GM19467 (cell line): Measurements from ENCODE around the gene HYAL4.
A peak's percentile ranks its signal among the peaks of the same experiment; 100 is the strongest.
"Not testable (repeated sequence)": the region's sequence is repeated elsewhere in the genome, so short reads cannot be mapped to it uniquely, and the experiment has no call there.

ENCODE experiments used
- ATAC-seq: cut with Tn5 transposase; IDR thresholded peaks from one replicate; pipeline ENCODE4 v1.9.1; 2021; ENCODE audit warnings: mild to moderate bottlenecking, moderate library complexity; ENCODE audit not compliant: unreplicated experiment

Gene HYAL4

DNA sequence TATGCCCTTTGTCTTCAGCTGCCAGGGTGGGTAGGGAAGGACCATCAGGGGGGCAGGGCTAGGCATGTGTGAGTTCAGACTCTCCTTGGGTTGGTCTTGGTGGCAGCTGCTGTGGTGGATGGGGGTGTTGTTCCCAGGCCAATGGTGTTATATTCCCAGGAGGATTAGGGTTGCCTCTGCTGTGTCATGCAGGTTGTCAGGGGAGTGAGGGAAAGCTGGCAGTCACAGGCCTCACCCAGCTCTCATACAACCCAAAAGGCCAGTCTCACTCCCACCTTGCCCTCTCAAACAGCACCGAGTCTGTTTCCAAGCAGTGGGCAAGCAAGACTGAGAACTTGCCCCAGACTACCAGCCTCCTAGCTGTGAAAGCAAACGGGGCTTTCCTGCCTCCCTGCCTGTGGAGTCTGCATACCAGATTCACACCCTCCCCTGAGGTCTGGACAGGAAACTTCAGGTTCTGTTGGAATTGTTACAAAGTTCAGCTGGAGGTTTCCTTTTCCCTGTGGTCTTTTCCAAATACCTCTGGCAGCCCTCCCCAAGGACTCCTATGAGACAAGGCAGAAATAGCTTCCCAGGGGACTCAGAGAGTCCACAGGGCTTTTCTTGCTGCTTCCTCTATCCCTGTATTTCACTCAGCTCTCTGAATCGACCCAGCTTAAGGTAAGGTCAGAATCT, 1.4 kb downstream of the HYAL4 start:
- ATAC-seq = no peak

DNA sequence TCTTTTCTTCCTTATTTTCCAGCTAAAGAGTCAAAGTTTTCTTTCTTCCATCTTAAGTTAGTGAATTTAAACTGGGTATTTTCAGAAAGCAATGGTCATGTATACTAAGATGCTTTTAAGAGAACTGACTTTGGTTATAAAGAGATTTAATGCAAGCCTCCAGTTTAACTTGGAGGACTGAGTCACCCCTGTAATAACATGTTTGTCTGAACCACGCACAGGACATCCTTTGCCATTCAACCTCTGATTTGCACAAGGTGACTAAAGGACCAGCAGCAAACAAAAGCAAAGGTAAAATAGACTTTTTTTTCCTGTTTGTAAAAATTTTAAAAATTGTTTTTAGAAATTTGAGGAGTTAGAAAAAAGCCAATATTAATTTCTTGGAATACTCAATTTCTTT, 2.9 kb downstream of the HYAL4 start:
- ATAC-seq = no peak

DNA sequence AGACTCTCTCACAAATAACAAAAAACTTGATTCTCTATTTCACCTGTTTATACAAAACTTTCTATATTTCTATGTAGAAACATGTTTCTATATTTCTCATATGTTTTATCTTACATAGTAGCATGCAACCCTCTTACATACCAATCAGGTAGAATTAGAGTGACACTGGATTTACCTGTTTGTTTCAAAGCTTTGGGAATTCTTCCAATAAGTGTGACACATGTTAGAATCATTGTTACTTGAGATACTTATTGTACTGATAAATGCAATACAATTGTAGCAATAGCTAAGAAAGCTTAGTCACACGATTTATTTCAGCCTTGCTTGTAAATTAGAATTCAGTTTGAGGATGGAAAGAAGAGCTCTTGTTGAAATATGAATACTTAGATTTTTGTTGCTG, 4.9 kb downstream of the HYAL4 start:
- ATAC-seq = no peak

DNA sequence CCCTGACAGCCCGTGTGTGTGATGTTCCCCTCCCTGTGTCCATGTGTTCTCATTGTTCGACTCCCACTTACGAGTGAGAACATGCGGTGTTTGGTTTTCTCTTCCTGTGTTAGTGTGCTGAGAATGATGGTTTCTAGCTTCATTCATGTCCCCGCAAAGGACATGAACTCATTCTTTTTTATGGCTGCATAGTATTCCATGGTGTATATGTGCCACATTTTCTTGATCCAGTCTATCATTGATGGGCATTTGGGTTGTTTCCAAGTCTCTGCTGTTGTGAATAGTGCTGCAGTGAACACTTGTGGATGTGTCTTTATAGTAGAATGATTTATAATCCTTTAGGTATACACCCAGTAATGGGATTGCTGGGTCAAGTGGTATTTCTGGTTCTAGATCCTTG, 6.4 kb downstream of the HYAL4 start:
- ATAC-seq = not testable (repeated sequence)

DNA sequence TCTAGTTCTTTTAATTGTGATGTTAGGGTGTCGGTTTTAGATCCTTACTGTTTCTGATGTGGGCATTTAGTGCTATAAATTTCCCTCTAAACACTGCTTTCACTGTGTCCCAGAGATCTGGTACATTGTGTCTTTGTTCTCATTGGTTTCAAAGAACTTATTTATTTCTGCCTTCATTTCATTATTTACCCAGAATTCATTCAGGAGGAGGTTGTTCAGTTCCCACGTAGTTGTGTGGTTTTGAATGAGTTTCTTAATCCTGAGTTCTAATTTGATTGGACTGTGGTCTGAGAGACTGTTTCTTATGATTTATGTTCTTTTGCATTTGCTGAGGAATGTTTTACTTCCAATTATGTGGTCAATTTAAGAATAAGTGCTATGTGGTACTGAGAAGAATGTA, 9.3 kb downstream of the HYAL4 start:
- not testable (repeated sequence) for ATAC-seq

DNA sequence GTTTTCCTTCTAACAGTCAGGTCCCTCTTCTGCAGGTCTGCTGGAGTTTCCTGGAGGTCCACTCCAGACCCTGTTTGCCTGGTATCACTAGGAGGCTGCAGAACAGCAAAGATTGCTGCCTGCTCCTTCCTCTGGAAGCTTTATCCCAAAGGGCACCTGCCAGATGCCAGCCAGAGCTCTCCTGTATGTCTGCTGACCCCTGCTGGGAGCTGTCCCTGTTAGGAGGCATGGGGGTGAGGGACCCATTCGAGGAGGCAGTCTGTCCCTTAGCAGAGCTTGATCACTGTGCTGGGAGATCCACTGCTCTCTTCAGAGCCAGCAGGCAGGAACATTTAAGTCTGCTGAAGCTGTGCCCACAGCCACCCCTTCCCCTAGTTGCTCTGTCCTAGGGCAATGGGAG, 11.5 kb downstream of the HYAL4 start:
- not testable (repeated sequence) for ATAC-seq

DNA sequence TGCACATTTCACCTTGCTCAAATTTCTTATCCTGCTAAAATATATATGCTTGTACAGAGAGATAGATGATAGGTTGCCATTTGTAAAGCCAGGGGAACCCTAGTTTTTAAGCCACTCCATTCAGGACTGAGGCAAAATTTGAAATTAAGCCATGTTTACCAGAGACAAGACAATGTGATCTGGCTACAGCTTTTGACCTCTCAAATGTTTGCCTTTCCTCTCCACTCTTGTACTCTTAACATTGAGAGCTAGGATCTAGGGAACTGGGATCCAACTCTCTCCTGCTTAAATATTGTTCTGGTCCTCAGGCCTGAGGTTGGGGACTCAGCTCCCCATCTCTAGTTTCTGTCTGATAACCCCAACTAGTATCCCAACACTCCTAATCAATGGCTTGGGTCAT, 15.9 kb downstream of the HYAL4 start:
- no peak for ATAC-seq

DNA sequence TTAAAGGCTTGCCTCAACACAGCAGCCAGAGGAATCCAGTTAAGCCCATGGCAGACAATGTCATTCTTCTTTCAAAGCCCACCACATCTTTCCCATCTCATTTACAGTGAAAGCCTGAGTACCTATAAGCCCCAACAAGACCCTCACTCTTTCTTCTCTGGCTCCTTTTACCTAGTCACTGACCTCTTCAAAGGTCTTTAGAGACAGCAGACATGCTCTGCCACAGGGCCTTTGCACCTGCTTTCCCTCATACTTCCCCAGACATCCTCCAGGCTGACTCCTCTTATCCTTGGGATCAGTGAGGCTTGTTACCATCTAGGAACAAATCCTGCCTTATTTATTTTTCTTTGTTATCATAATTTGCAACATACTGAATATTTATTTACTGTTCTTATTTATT, 17.8 kb downstream of the HYAL4 start:
- ATAC-seq = no peak

DNA sequence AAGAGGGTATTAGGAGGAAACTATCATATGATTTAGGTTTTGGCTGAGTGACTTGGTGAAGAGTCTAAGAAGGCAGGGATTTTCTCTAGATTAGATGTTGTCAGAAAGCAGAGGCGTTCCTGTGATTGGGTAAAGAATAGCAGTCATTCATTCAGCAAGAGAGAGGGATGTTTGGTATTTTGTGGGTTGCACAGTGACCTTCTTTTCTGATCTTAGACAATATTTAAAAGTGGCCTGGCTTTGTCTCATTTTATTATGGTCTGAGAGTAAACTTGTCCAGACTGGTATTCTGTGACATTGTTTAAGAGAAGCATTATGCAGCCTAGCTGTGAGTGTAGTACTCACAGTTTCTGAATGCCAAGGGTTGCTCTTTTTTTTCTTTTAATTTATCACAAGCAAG, 18.5 kb downstream of the HYAL4 start:
- ATAC-seq = no peak

DNA sequence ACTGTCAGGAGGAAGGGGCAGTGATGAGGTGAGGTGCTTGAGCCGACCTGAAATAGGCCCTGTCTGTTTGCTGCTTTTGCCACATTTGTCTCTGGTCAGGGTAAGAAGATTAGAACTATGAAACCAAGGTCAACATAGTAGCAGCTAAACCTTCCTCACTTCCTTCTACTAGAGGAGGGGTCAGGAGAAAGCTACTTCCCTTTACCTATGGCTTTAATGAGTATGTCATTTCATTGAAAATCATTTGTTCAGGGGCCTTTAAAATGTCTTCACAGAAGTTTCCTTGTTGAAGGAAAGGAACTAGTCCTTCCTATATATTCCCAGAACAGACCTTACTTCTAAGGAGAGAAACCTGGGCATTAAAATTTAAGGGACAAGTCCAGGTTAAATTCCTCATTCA, 19.0 kb downstream of the HYAL4 start:
- no peak for ATAC-seq

DNA sequence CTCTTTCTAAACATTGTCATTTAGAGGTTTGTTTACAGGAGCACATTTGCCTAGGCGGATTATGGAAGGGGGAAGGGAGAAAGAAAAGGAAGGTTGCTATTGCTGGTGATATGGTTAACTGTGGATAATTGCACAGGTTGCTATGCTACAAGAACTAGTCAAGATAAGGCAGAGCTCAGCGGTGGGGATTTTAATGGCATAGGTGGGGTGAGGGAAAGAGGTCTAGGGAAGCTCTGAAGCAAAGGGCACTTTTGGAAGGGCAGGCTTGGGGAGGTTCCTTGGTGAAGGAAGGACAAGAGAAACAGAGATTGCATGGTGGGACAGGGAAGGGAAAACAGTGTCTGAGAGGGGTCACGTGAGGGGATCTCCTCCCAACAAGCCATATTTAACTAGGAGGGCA, 19.5 kb downstream of the HYAL4 start:
- no peak for ATAC-seq

DNA sequence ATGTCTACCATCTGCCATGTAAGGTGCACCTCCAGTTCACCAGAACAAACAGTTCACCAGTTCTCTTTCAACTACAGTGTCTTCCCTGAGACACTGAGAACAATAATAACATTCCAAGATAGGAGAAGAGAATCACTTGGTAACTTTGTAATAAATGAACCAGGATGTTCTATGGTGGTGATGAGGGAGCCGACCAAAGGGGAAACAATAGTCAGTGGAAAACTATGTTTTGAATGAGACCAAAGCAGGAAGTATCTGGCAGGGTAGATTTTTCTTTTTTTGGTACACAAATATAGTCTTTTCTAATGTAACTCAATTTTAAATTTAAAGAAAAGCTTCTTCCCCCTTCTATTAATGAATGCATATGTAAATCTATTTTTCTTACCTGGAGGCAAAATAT, 20.0 kb downstream of the HYAL4 start:
- no peak for ATAC-seq

DNA sequence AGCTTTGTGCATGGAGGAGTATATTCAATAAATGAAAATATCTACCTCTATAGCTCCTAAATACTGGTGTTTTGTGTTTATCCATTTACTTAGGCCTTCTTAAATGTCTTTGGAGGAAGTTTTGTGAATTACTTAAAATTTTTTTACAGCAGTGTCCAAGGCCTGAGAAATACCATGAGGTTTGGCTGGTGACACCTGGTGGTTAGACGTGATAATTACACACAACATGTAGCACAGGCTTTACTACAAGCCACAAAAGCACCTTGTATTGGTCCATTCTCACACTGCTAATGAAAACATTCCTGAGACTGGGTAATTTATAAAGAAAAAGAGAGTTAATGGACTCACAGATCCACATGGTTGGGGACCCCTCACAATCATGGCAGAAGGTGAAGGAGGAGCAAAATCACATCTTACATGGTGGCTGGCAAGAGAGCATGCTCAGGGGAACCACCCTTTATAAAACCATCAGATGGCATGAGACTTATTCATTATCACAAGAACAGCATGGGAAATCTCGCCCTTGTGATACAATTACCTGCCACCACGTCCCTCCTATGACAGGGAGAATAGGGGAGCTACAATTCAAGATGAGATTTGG, 20.6 kb downstream of the HYAL4 start:
- peak; percentile 89 for ATAC-seq

DNA sequence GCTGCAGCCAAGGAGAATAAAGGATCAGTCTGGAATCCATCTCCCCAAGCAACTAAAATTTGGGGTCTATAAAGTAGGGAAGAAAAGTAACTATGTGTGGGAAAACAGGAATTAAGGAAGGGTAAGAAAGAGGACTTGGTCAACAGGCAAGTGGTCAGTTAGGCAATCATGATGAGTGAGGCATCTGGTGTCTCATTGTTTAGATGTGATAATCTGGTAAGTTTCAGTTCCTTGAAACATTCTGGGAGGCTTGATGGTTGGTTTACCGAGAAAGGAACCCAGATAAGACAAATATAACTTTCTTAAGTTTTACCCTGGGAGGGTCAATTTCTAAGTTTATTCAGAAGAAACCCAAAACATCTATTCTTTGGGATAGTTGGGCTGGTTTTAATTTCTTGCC, 22.3 kb downstream of the HYAL4 start:
- ATAC-seq = no peak

DNA sequence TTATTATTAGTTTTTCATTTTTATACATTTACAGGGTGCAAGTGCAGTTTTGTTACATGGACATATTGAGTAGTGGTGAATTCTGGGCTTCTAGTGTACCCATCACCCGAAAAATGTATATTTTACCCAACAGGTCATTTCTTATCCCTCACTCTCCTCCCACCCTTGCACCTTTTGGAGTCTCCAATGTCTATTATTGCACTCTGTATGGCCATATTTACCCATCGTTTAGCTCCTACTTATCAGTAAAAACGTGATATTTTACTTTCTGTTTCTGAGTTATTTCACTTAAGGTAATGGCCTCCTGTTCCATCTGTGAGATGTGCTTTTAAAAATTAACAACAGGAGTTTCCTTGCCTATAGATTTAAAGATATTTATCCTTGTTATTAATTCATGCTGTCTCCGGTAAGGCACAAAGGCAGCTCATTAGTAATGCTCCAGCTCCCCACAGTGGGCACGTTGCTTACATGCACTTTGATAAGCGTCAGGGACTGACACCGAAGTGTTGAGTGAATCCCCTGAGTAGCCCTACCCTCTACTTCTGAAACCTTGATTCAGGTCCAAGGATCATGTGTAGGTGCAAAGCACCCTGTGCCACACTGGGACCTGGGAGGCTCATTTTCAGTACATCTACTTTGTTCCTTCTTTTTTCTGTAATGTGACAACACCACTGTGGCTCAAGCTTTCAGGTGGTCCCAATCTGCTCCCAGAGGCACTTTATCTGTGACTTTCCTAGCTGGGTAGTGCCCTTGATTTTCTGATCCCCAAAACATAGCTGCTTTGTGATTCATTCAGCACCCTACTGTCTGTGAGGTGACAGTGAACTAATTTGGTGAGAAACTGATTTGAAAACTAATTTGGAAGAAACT, 27.3 kb downstream of the HYAL4 start:
- ATAC-seq = peak; percentile 84

DNA sequence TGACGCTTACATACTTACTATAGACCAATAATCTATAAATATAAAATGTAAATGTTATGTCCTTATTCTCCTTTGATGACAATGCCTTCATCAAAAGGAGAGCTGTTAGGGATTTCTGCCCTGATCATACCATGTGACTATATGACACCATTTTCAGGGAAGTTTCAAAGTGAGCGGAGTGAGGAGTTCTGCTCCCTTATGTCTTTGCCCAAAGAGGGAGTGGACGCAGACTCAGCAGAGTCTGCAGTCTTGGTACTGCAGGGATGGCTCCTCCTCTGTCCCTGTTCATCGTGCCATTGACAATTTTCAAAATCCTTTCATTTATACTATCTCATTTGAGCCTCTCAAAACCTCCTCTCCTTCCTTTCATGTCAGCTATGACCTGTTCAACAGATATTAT, 27.9 kb downstream of the HYAL4 start:
- peak; percentile 5 for ATAC-seq

DNA sequence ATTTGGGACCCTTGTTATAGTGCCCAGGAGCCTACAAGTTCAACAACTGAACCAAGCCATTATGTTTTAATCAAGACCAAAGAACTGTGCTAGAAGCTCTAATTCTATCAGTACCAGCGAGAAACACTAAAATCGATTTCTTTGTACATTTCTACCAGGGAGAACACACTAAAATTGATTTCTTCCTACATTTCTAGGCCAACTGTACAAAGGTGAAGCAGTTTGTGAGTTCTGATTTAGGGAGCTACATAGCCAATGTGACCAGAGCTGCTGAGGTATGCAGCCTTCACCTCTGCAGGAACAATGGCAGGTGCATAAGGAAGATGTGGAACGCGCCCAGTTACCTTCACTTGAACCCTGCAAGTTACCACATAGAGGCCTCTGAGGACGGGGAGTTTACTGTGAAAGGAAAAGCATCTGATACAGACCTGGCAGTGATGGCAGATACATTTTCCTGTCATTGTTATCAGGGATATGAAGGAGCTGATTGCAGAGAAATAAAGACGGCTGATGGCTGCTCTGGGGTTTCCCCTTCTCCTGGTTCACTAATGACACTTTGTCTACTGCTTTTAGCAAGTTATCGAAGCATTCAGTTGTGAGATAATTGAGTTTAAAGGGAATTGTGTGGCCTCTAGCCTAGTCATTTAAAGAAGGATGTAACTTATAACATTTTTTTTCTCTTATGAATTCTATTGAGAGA, 31.7 kb downstream of the HYAL4 start:
- ATAC-seq = no peak

DNA sequence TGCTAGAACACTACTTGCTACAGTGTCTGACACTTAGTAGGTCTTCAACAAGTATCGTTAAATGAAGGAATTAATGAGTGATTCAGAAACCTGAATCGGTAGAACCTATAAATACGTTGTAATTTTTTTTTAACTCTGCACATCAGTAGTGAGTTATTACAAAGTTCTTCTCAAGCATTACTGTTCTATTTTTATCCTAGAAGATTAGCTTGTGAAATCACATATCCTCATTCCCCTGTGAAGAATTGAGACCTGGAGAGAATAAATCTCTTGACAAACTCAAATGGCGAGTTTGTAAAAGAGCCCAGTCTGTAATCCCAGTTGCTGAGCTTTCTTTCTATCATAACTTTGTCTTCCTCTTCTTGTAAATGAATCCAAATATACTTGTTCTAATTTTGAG, 34.7 kb downstream of the HYAL4 start:
- ATAC-seq = no peak

DNA sequence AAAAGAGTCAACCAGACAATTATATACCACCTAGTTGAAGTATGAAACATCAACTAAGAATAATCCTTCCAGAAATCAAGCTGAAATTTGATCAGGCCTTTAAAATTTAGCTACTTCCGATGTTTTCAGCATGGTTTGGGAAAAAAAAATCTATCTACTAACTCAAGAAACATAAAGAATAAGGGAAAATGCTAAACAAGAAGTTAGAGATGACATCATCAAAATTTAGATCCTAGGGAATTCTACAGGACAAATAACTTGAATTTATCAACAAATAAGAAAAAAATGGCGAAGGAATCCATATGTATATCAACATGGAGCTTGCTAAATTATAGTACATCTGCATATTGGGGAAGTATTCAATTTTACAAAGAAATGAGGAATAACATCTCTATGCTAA, 36.3 kb downstream of the HYAL4 start:
- no peak for ATAC-seq

DNA sequence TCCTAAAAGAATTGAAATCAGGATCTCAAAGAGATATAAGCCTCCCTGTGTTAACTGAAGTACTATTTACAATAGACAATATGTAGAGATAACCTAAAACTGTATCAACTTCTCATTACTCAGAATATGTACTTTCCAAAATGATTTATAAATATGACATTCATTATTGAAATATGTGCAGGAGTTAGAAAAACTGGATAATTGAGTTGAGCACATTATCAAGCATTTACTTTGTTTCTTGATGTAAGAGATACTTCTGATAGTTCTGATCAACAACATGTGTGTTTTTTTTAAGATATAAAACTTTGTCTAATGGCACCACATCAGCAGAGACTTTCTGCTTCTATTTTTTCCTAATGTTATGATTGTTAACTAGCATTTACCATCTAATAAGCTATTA, 38.2 kb downstream of the HYAL4 start:
- no peak for ATAC-seq

DNA sequence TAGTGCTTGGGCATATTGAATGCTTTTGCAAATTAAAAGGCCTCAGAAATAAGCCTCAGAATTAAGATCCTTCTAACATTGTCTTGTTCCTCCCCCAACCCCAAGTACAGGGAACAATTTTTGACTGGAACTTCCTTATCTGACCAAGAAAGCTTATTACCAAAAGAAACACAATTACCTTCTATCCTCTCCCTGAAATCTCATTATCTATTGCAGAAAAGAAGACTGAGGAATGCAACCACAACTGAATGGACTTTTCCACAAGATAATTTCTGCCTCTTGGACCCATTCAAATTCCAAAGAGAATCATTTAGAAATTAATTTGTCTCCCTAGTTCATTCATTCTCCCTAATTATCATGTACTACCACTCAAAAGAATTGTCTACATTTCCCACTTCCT, 43.2 kb downstream of the HYAL4 start:
- ATAC-seq = no peak
